Measurements from ENCODE around the gene TMEM163.

Gene TMEM163

DNA sequence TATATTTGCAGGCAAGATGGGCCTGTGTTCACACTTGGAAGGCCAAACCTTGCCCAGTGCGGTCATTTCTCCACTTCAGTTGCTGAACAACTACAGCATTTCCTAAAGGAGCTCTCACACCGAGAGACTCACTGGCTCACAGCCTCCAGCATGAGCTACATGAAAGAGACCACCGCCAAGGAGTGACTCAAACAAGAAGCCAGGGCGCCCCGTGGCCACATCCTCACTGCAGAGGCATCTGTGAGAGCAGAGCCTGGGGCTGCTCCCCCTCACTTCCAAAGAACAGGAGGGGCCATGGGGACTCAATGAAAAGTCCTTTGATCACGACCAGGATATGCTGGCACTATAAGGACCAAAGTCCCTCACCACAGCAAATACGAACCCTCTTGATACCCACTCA is 50.0 kb downstream of the TMEM163 start:
- peak; percentile 35 for DNase-seq (ENCODE audit: low read depth)
- TF ChIP-seq, protein P1, sequence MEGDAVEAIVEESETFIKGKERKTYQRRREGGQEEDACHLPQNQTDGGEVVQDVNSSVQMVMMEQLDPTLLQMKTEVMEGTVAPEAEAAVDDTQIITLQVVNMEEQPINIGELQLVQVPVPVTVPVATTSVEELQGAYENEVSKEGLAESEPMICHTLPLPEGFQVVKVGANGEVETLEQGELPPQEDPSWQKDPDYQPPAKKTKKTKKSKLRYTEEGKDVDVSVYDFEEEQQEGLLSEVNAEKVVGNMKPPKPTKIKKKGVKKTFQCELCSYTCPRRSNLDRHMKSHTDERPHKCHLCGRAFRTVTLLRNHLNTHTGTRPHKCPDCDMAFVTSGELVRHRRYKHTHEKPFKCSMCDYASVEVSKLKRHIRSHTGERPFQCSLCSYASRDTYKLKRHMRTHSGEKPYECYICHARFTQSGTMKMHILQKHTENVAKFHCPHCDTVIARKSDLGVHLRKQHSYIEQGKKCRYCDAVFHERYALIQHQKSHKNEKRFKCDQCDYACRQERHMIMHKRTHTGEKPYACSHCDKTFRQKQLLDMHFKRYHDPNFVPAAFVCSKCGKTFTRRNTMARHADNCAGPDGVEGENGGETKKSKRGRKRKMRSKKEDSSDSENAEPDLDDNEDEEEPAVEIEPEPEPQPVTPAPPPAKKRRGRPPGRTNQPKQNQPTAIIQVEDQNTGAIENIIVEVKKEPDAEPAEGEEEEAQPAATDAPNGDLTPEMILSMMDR (IDR thresholded peaks at IDR 0.05; ENCODE audit: low read depth, low read length): no peak
- TF ChIP-seq, protein P2, sequence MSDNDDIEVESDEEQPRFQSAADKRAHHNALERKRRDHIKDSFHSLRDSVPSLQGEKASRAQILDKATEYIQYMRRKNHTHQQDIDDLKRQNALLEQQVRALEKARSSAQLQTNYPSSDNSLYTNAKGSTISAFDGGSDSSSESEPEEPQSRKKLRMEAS (IDR thresholded peaks at IDR 0.05; ENCODE audit: low read depth, low read length): no peak
- TF ChIP-seq POLR2A (IDR thresholded peaks at IDR 0.05; ENCODE audit: extremely low read depth, insufficient read length): no peak
- no peak for TF ChIP-seq MYC (IDR thresholded peaks at IDR 0.05; ENCODE audit: low read depth, low read length)
- H3K4me3 ChIP-seq (ENCODE audit: low read depth, low read length): no peak overlapping the region

DNA sequence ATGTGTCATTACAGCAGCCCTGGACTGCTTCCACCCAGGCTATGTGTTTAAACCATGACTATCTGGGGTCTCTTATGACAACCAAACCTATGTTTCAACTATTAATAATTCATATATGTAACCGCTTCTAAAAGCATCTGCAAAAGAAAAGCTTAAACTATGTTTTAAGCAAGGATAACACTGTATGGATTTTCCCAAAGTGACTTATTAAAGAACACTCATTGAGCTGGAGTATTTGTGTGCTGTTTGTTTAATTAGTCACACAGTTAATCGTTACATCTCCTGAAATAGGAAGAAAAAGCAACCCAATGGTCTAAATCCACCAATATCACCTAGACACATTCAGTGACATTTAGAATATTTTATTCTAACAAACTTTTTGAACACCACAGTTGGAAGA is 51.3 kb downstream of the TMEM163 start:
- TF ChIP-seq, protein P1 (IDR thresholded peaks at IDR 0.05; ENCODE audit: low read depth, low read length): no peak
- TF ChIP-seq POLR2A (IDR thresholded peaks at IDR 0.05; ENCODE audit: extremely low read depth, insufficient read length): no peak
- TF ChIP-seq MYC (IDR thresholded peaks at IDR 0.05; ENCODE audit: low read depth, low read length): no peak
- TF ChIP-seq, protein P2 (IDR thresholded peaks at IDR 0.05; ENCODE audit: low read depth, low read length): no peak
- no peak for DNase-seq (ENCODE audit: low read depth)

DNA sequence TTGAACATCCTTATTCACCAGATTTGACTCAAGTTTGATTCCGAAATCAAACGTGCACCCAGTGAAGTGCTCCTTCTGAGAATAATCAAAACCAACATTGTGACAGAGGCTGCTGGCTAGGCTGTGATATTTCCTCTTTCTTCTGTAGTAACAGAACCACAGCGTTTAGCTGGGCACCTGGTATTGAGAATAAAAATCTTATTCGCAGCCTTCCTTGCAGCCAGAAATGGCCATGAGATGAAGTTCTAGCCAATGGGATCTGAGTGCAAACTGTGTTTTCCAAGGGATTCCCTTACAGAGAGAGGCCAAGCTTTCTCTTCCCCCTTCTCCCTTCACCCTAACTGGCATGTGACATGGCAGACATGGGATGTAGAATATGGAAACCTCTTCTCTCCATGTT is 51.7 kb downstream of the TMEM163 start:
- no peak for DNase-seq (ENCODE audit: low read depth)
- H3K4me3 ChIP-seq (ENCODE audit: low read depth, low read length): no peak overlapping the region
- TF ChIP-seq, protein P2 (IDR thresholded peaks at IDR 0.05; ENCODE audit: low read depth, low read length): no peak
- TF ChIP-seq MYC (IDR thresholded peaks at IDR 0.05; ENCODE audit: low read depth, low read length) (no peak), POLR2A (IDR thresholded peaks at IDR 0.05; ENCODE audit: extremely low read depth, insufficient read length) (no peak)
- TF ChIP-seq, protein P1 (IDR thresholded peaks at IDR 0.05; ENCODE audit: low read depth, low read length): no peak

More for the DNA sequence above, 51.3 kb downstream of the TMEM163 start:
- H3K4me3 ChIP-seq (ENCODE audit: low read depth, low read length): no peak overlapping the region

DNA sequence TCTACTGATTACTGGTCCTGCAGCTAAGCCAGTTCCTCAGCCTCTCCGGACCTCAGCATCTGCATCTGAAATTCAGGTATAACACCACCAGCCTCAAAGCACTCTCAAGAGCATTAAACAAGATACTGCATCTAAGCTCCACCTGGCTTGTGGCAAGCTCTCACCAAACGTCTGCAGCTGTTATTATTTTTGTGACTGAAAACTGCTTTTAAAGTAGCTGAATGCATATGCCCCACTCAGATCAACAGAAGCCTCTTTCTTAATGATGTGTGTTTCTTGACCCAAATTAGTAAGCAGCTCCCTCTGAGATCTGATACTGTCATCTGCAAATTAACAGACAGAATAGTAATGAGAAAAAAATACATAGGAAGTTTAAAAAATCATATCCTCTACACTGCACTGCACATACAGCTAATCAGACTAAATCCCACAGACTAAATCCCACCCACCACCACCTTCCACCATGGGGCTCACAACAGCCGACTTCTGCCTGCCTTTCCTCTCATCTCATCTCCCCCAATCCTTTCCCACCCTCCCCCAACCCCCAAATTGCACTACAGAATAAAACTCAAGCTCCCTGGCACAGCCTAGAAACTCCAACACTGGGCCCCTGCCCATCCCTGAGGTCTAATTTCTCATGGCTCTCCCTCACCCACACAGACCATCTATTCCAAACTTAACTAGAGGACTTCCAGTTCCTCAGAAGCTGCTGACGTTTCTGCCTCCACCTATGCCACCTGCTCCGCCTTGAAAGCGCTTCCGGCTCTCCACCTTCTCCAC is 52.9 kb downstream of the TMEM163 start:
- TF ChIP-seq, protein P1 (IDR thresholded peaks at IDR 0.05; ENCODE audit: low read depth, low read length): no peak
- TF ChIP-seq POLR2A (IDR thresholded peaks at IDR 0.05; ENCODE audit: extremely low read depth, insufficient read length) (no peak), MYC (IDR thresholded peaks at IDR 0.05; ENCODE audit: low read depth, low read length) (no peak)
- TF ChIP-seq, protein P2 (IDR thresholded peaks at IDR 0.05; ENCODE audit: low read depth, low read length): no peak
- no peak for DNase-seq (ENCODE audit: low read depth)
- no peak overlapping the region for H3K4me3 ChIP-seq (ENCODE audit: low read depth, low read length)

DNA sequence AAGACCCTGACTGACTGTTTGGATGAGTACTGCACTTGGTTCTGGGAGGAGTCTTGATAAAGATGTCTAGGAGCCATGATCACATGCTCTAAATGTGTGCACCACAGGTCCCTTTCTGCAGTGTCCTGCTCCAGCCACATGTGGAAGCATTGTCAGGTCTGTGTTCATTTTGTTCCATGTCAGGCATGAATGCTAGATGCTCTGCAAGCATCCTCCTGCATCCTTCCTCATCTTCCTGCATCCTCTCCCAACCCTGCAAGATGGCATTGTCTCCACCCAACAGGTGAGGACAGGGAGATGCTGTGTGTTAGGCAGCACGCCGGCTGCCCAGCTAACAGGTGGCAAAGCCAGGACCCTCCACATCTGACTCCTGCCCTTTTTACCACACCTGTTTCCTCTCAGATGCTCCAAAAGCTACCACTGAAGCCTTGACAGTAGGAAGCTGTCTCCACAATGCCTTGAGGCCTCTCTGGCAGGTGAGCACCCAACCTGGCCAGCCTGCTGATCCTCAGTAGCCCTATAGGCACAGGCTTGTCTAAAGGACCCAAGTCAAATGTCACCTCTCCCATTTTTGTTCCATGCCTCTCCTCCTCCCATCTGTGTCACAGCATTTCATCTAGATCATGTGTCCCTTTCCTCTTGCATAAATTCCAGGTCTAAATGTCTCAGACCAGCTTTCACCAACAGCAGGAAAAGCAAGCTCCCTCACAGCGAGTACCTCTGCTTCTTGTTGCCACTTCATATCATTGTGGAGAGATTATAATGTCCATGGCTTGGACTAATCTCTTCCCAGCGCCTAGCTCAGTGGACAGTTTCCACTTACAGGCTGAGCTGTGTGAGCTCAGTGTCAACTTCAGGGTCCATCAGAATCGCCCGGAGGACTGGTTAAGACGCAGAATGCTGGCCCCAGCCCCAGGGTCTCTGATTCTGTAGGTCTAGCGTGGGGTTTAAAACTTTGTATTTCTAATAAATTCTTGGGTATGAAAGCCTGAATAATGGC is 55.0 kb downstream of the TMEM163 start:
- H3K4me3 ChIP-seq (ENCODE audit: low read depth, low read length): no peak overlapping the region
- TF ChIP-seq POLR2A (IDR thresholded peaks at IDR 0.05; ENCODE audit: extremely low read depth, insufficient read length): no peak
- TF ChIP-seq MYC (IDR thresholded peaks at IDR 0.05; ENCODE audit: low read depth, low read length): no peak
- TF ChIP-seq, protein P2 (IDR thresholded peaks at IDR 0.05; ENCODE audit: low read depth, low read length): no peak
- TF ChIP-seq, protein P1 (IDR thresholded peaks at IDR 0.05; ENCODE audit: low read depth, low read length): no peak

More for the DNA sequence above, 55.0 kb downstream of the TMEM163 start:
- DNase-seq (ENCODE audit: low read depth): no peak

All from NB4 (cell line).